ENCODE data around the gene SUPT5H. TPM values are rescaled to one million over a fixed set of nuclear protein-coding genes. Genes with fewer than 3 reads are reported as not detected.

The SUPT5H gene
- total and polyA plus RNA-seq, 2 of the 4 experiments (the other 2 are of a cell fraction) = 75.3 to 116 TPM

DNA sequence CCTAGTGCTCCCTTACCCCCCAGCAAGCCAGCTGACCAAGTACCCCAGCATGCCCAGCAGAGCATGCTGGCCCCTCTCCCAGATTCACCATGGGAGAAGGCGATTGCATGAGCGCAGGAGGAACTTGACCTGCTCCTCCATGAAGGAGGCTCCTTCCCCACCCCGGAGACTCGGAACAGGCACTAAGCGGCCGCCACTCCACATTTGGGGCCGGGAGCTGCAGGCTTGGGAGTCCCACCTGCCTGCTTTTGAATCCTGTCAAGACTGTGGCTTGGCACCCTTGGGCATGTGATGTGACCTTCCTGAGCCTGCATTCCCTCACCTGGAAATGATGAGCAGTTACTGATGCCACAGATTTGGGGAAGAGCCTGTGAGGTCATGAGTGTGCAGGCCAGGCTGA is 22.6 kb downstream of the SUPT5H start:
- intact Hi-C loops (cut with micrococcal nuclease) = no loop called here
- no peak overlapping the region for H3K4me2 ChIP-seq (ENCODE audit: low read depth, low read length)
- 94% methylated on average over 6 of the region's 7 CpGs; no CpG with 5 or more reads in 1 of the 2 experiments for WGBS, 2 experiments (ENCODE audit: extremely low coverage in 2 of 2, insufficient read length in 1 of 2)
- H2BK15ac ChIP-seq (ENCODE audit: low read depth, low read length) = no peak overlapping the region
- no peak overlapping the region for H2BK20ac ChIP-seq (ENCODE audit: low read depth, low read length)
- H3K9me1 ChIP-seq (ENCODE audit: insufficient read depth, low read length) = peaks cover 2% of the 10 kb centered on the region; the same call in 1 of the 2 replicates
- peaks cover 80% of the 10 kb centered on the region for H3K36me3 ChIP-seq (ENCODE audit: control insufficient read depth, insufficient read depth, low read length)
- BruUV-seq (replicated peaks) = no TSS peak
- H3K4me1 ChIP-seq (ENCODE audit: control insufficient read depth, insufficient read depth, low read length) = no peaks in the 10 kb centered on the region
- no peak overlapping the region for H4K91ac ChIP-seq (ENCODE audit: insufficient read depth, low read depth, low read length)
- dilution Hi-C loops (cut with HindIII; ENCODE audit: low sequenced_read_pairs, unreplicated experiment) = no loop called here
- no peak overlapping the region for H3K4ac ChIP-seq (ENCODE audit: low read depth, low read length)
- peaks cover 17 to 20% of the 10 kb centered on the region in 2 experiments; a peak in 3 of 4 replicates for H3K79me1 ChIP-seq (ENCODE audit: low read depth in 1 of 2, low read length in 2 of 2)
- ChIA-PET POLR2A (ENCODE audit: unreplicated experiment) (no interaction called here), CTCF (no interaction called here)
- no peaks in the 10 kb centered on the region for H3K27me3 ChIP-seq (ENCODE audit: control insufficient read depth, insufficient read depth, low read length)
- H2BK5ac ChIP-seq (ENCODE audit: low read depth, low read length, poor library complexity, severe bottlenecking) = no peak overlapping the region
- no peak overlapping the region for H4K8ac ChIP-seq (ENCODE audit: low read depth in 2 of 2, low read length in 2 of 2)
- H3K4me3 ChIP-seq (ENCODE audit: insufficient read depth, low read depth, low read length) = no peak overlapping the region
- no peak overlapping the region for H2AFZ ChIP-seq (replicated peaks; ENCODE audit: low read length, poor library complexity)
- H2AK5ac ChIP-seq (ENCODE audit: low read depth, low read length) = no peak overlapping the region
- no peak overlapping the region for H3K27ac ChIP-seq (ENCODE audit: insufficient read depth, low read length)
- ATAC-seq (ENCODE audit: low read depth) = no peak
- no peak for TF ChIP-seq RFX5 (IDR thresholded peaks at IDR 0.05; ENCODE audit: low read depth, low read length)
- no peak for TF ChIP-seq POLR2A (IDR thresholded peaks at IDR 0.05; ENCODE audit: low read depth, low read length)
- no peak for TF ChIP-seq FOS (IDR thresholded peaks at IDR 0.05; ENCODE audit: low read depth, low read length)
- no peak for TF ChIP-seq CHD1 (IDR thresholded peaks at IDR 0.05; ENCODE audit: low read depth, low read length)
- TF ChIP-seq, protein P1, sequence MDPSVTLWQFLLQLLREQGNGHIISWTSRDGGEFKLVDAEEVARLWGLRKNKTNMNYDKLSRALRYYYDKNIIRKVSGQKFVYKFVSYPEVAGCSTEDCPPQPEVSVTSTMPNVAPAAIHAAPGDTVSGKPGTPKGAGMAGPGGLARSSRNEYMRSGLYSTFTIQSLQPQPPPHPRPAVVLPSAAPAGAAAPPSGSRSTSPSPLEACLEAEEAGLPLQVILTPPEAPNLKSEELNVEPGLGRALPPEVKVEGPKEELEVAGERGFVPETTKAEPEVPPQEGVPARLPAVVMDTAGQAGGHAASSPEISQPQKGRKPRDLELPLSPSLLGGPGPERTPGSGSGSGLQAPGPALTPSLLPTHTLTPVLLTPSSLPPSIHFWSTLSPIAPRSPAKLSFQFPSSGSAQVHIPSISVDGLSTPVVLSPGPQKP (IDR thresholded peaks at IDR 0.05; ENCODE audit: borderline replicate concordance, low read depth, low read length) = no peak
- TF ChIP-seq RAD21 (IDR thresholded peaks at IDR 0.05; ENCODE audit: low read length) = no peak
- no peak for TF ChIP-seq RCOR1 (IDR thresholded peaks at IDR 0.05; ENCODE audit: insufficient replicate concordance, low read length)
- no peak for TF ChIP-seq MAZ (IDR thresholded peaks at IDR 0.05; ENCODE audit: borderline replicate concordance, low read depth, low read length)
- no peak for TF ChIP-seq MXI1 (IDR thresholded peaks at IDR 0.05; ENCODE audit: borderline replicate concordance, low read depth, low read length)
- no peak overlapping the region for H3K18ac ChIP-seq (ENCODE audit: low read depth, low read length)
- H3K56ac ChIP-seq (ENCODE audit: extremely low read depth, insufficient read depth, low read length) = no peak overlapping the region
- in situ Hi-C loops (cut with MboI; ENCODE audit: low sequenced_read_pairs) = no loop called here
- H3K9me3 ChIP-seq (ENCODE audit: control insufficient read depth, insufficient read depth, low read length) = no peaks in the 10 kb centered on the region
- peaks cover 27% of the 10 kb centered on the region for H4K20me1 ChIP-seq (ENCODE audit: insufficient read depth, low read length)
- DNase-seq = no peak
- H3K14ac ChIP-seq (replicated peaks; ENCODE audit: low read depth, low read length) = no peak overlapping the region
- H2BK120ac ChIP-seq (ENCODE audit: low read depth, low read length) = no peak overlapping the region
- no peak overlapping the region for H3K9ac ChIP-seq (ENCODE audit: low read depth, low read length)
- no peak overlapping the region for H2AK9ac ChIP-seq (replicated peaks; ENCODE audit: low read depth, low read length, poor library complexity)
- H3K23ac ChIP-seq (ENCODE audit: low read depth, low read length) = no peak overlapping the region
- no peak overlapping the region for H4K5ac ChIP-seq (ENCODE audit: low read depth, low read length)
